ENCODE measurements around the gene VEZT. TPM values are rescaled to one million over a fixed set of nuclear protein-coding genes. Genes with fewer than 3 reads are reported as not detected.

Gene VEZT
- total and polyA plus RNA-seq, 4 donors: 13.7 to 47.4 (median 22.0) TPM

GRCh38 chr12:95207407-95207806, 10.2 kb upstream of the VEZT start:
- no peaks in the 10 kb centered on the region for H3K36me3 ChIP-seq (ENCODE audit: control insufficient read depth in 4 of 4, insufficient read depth in 3 of 4, low read depth in 1 of 4, low read length in 3 of 4)
- WGBS: 97% methylated on average over 2 of the region's 2 CpGs

More at GRCh38 chr12:95207407-95207806, 10.2 kb upstream of the VEZT start:
- no peak for DNase-seq (ENCODE audit: low spot score)
- H3K27ac ChIP-seq (ENCODE audit: low read depth in 1 of 2, low read length in 2 of 2): no peak overlapping the region
- no peaks in the 10 kb centered on the region for H3K9me3 ChIP-seq (ENCODE audit: control insufficient read depth in 4 of 4, low read length in 3 of 4)
- H3K9ac ChIP-seq (ENCODE audit: low read depth in 1 of 2, low read length in 2 of 2): no peak overlapping the region
- TF ChIP-seq FOXA2 (IDR thresholded peaks at IDR 0.05) (no peak), YY1 (IDR thresholded peaks at IDR 0.05) (no peak), RAD21 (IDR thresholded peaks at IDR 0.05) (no peak), ZBTB33 (IDR thresholded peaks at IDR 0.05) (no peak), MAX (IDR thresholded peaks at IDR 0.05) (no peak), GABPA (IDR thresholded peaks at IDR 0.05 in 1 of 2, conservative IDR thresholded peaks at IDR 0.05 in 1 of 2) (no peak), HNF4G (IDR thresholded peaks at IDR 0.05) (no peak), FOXA1 (IDR thresholded peaks at IDR 0.05) (no peak), CTCF (IDR thresholded peaks at IDR 0.05; ENCODE audit: low read depth, low read length, missing input control) (no peak), NR2F2 (IDR thresholded peaks at IDR 0.05) (no peak), HNF4A (conservative IDR thresholded peaks at IDR 0.05) (no peak), SP1 (IDR thresholded peaks at IDR 0.05) (no peak), EGR1 (IDR thresholded peaks at IDR 0.05; ENCODE audit: low read depth in 2 of 2) (no peak), JUND (IDR thresholded peaks at IDR 0.05) (no peak), REST (IDR thresholded peaks at IDR 0.05) (no peak)
- H3K4me1 ChIP-seq (ENCODE audit: control insufficient read depth in 4 of 4, insufficient read depth in 4 of 4, low read length in 3 of 4): peaks cover 0 to 7% (median 1%) of the 10 kb centered on the region in 4 donors
- H3K27me3 ChIP-seq (ENCODE audit: control insufficient read depth in 4 of 4, insufficient read depth in 4 of 4, low read length in 3 of 4): no peaks in the 10 kb centered on the region
- no peak overlapping the region for H3K4me3 ChIP-seq (ENCODE audit: low read depth in 1 of 3, low read length in 3 of 3)

Measured in liver (tissue), 9 donors.